Astrocyte (in vitro differentiated cells and primary cell): ENCODE data around the gene SLC8A2. TPM values are rescaled to one million over a fixed set of nuclear protein-coding genes. Genes with fewer than 3 reads are reported as not detected.

Experiments used
- DNase-seq: peaks from one replicate; pipeline ENCODE4 v3.0.0-alpha.2; 2010; ENCODE audit warnings: low read depth
- FAIRE-seq: peaks from 2 replicates; lab custom pipeline; 2011; peaks lifted over from hg19 to GRCh38; lab: Jason Lieb, UNC
- H2AFZ ChIP-seq: 2 replicates; pipeline ENCODE4 v1.6.0; 2012; ENCODE audit warnings: low read depth, low read length, inconsistent platforms
- H3K27ac ChIP-seq: 2 replicates; pipeline ENCODE4 v1.5.1; 2011; ENCODE audit warnings: low read depth, low read length, inconsistent platforms
- H3K27me3 ChIP-seq: 2 replicates; pipeline ENCODE4 v1.6.0; 2011; ENCODE audit warnings: low read length, inconsistent platforms; ENCODE audit not compliant: insufficient read depth
- H3K36me3 ChIP-seq: 2 replicates; pipeline ENCODE4 v1.5.1; 2011; ENCODE audit warnings: low read length, inconsistent platforms; ENCODE audit not compliant: insufficient read depth
- H3K4me1 ChIP-seq: 2 replicates; pipeline ENCODE4 v1.5.1; 2011; ENCODE audit warnings: low read length, inconsistent platforms; ENCODE audit not compliant: insufficient read depth
- H3K4me2 ChIP-seq: 2 replicates; pipeline ENCODE4 v1.6.0; 2012; ENCODE audit warnings: low read length, inconsistent platforms
- H3K4me3 ChIP-seq: 2 replicates; pipeline ENCODE4 v1.5.1; 2011; ENCODE audit warnings: low read depth, mild to moderate bottlenecking, low read length, inconsistent platforms; ENCODE audit not compliant: insufficient read depth
- H3K79me2 ChIP-seq: 2 replicates; pipeline ENCODE4 v1.6.0; 2012; ENCODE audit warnings: mild to moderate bottlenecking, low read length, inconsistent platforms; ENCODE audit not compliant: insufficient read depth
- H3K9ac ChIP-seq: 2 replicates; pipeline ENCODE4 v1.6.0; 2012; ENCODE audit warnings: mild to moderate bottlenecking, low read length, inconsistent platforms
- H3K9me3 ChIP-seq: 2 replicates; pipeline ENCODE4 v1.5.1; 2012; ENCODE audit warnings: low read depth, mild to moderate bottlenecking, low read length, inconsistent platforms; ENCODE audit not compliant: insufficient read depth
- H4K20me1 ChIP-seq: 2 replicates; pipeline ENCODE4 v1.6.0; 2012; ENCODE audit warnings: low read length, inconsistent platforms; ENCODE audit not compliant: insufficient read depth
- H3K27ac Mint-ChIP-seq: one replicate; pipeline ENCODE4 v1.8.0; 2021; ENCODE audit warnings: mild to moderate bottlenecking, mixed read lengths; ENCODE audit not compliant: unreplicated experiment
- H3K27me3 Mint-ChIP-seq: one replicate; pipeline ENCODE4 v1.8.0; 2021; ENCODE audit warnings: low read depth, mixed read lengths; ENCODE audit not compliant: unreplicated experiment
- H3K36me3 Mint-ChIP-seq: one replicate; pipeline ENCODE4 v1.8.0; 2021; ENCODE audit warnings: low read depth, mixed read lengths; ENCODE audit not compliant: unreplicated experiment
- H3K4me1 Mint-ChIP-seq: one replicate; pipeline ENCODE4 v1.8.0; 2021; ENCODE audit warnings: low read depth, mixed read lengths; ENCODE audit not compliant: unreplicated experiment
- H3K4me3 Mint-ChIP-seq: one replicate; pipeline ENCODE4 v1.8.0; 2021; ENCODE audit warnings: mild to moderate bottlenecking, moderate library complexity, mixed read lengths; ENCODE audit not compliant: unreplicated experiment
- H3K9me3 Mint-ChIP-seq: one replicate; pipeline ENCODE4 v1.8.0; 2021; ENCODE audit warnings: mild to moderate bottlenecking, mixed read lengths; ENCODE audit not compliant: unreplicated experiment
- CTCF ChIP-seq: IDR thresholded peaks from 2 replicates; pipeline ENCODE4 v1.5.1; 2011; ENCODE audit warnings: low read depth, mild to moderate bottlenecking, inconsistent platforms, low read length, moderate library complexity; ENCODE audit not compliant: insufficient read depth
- EZH2 ChIP-seq: IDR thresholded peaks from 2 replicates; pipeline ENCODE4 v1.6.1; 2012; ENCODE audit warnings: mild to moderate bottlenecking, low read length, inconsistent platforms; ENCODE audit not compliant: insufficient read depth
- total RNA-seq: library from RNA; stranded (reverse); gene quantifications from 2 replicates; pipeline ENCODE4 v1.2.1, GENCODE V29; 2021

The SLC8A2 gene
- total RNA-seq, 1 donor from 2014 or later: 3.3 TPM

DNA sequence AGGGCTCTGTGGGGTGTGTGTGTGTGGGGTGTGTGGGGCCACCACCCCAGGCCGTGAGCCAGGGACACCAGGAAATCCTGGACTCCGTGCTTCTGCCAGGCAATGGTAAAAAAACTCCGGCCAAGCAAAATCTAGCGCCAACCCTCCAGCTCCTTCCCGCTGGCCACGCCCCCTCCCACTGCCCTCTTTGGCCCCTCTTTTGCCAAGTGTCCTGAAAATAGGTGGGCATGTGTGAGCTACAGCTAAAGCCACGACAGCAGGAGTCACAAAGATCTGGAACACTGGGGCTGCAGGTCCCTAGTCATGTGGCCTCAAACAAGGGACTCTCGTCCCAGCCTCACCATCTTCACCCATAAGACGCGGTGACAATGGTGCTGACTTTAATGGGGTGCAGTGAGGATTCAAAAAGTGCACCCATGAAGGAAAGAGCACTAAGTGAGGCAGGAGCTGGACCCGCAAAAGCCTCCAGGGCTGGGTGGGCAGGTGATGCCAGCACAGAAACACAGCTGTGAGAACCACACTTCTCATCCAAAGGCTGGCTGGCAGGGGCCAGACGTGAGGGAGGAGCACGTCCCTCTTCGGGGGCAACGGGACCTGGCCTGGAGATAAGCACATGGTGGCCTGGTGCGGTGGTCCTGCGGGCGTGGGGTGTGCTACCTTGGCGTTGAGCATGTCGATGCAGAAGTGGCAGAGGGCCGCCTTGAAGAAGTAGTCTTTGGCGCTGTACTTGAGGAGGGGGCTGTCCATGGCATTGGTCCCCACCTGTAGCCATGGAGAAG lies 19.9 kb upstream of the SLC8A2 start:
- no peak for TF ChIP-seq CTCF
- TF ChIP-seq EZH2: no peak
- no peaks in the 10 kb centered on the region for H3K79me2 ChIP-seq
- Mint-ChIP-seq H3K27ac (no peak overlapping the region), H3K4me1 (no peaks in the 10 kb centered on the region), H3K36me3 (peaks cover 12% of the 10 kb centered on the region), H3K9me3 (peaks cover 2% of the 10 kb centered on the region), H3K27me3 (no peaks in the 10 kb centered on the region), H3K4me3 (no peak overlapping the region)
- H3K4me2 ChIP-seq: no peak overlapping the region
- no peak overlapping the region for H2AFZ ChIP-seq
- peaks cover 27% of the 10 kb centered on the region for H4K20me1 ChIP-seq
- no peak overlapping the region for H3K27ac ChIP-seq
- H3K36me3 ChIP-seq: no peaks in the 10 kb centered on the region
- no peaks in the 10 kb centered on the region for H3K4me1 ChIP-seq
- DNase-seq (no peak), FAIRE-seq (no peak)
- H3K27me3 ChIP-seq: no peaks in the 10 kb centered on the region
- no peak overlapping the region for H3K9ac ChIP-seq
- no peaks in the 10 kb centered on the region for H3K9me3 ChIP-seq
- no peak overlapping the region for H3K4me3 ChIP-seq

- no peak overlapping the region for H3K4me3 Mint-ChIP-seq
- peak overlapping the region; percentile 18 for H3K27ac Mint-ChIP-seq
These were observed 19.2 kb upstream of the SLC8A2 start for GRCh38 chr19:47490847-47491246.

More at GRCh38 chr19:47490847-47491246, 19.2 kb upstream of the SLC8A2 start:
- Mint-ChIP-seq H3K36me3 (peaks cover 7% of the 10 kb centered on the region), H3K4me1 (no peaks in the 10 kb centered on the region), H3K9me3 (peaks cover 2% of the 10 kb centered on the region), H3K27me3 (no peaks in the 10 kb centered on the region)
- Histone ChIP-seq H3K4me2 (no peak overlapping the region), H4K20me1 (peaks cover 20% of the 10 kb centered on the region), H3K4me3 (no peak overlapping the region), H3K27me3 (no peaks in the 10 kb centered on the region), H3K9ac (no peak overlapping the region), H3K4me1 (no peaks in the 10 kb centered on the region), H3K27ac (no peak overlapping the region), H3K36me3 (no peaks in the 10 kb centered on the region), H3K9me3 (no peaks in the 10 kb centered on the region), H3K79me2 (no peaks in the 10 kb centered on the region), H2AFZ (no peak overlapping the region)
- no peak for DNase-seq
- no peak for FAIRE-seq
- TF ChIP-seq CTCF (no peak), EZH2 (no peak)
